ENCODE results near the gene RHBDF1. TPM values are rescaled to one million over a fixed set of nuclear protein-coding genes. Genes with fewer than 3 reads are reported as not detected.
A peak's percentile ranks its signal among the peaks of the same experiment; 100 is the strongest.
"Not testable (repeated sequence)": the region's sequence is repeated elsewhere in the genome, so short reads cannot be mapped to it uniquely, and the experiment has no call there.

Gene RHBDF1
- total RNA-seq, 3 donors from 2014 or later: 27.2 to 39.2 (median 36.9) TPM

- H3K4me1 ChIP-seq (ENCODE audit: low read depth); H3K9me3 ChIP-seq; intact Hi-C loops (cut with DNase I, micrococcal nuclease); H3K4me3 ChIP-seq; H3K36me3 ChIP-seq (ENCODE audit: low read depth): not testable (repeated sequence)
- ATAC-seq (peak; percentile 33), DNase-seq (peak; percentile 95 to 99 (median 97))
- TF ChIP-seq CTCF (IDR thresholded peaks at IDR 0.05): peak; percentile 44
Observed at GRCh38 chr16:10772-11171, 61.7 kb downstream of the RHBDF1 start.

GRCh38 chr16:9903-10665 lies 62.3 kb downstream of the RHBDF1 start:
- H3K36me3 ChIP-seq (ENCODE audit: low read depth): no peaks in the 10 kb centered on the region
- no peaks in the 10 kb centered on the region for H3K9me3 ChIP-seq
- no peak overlapping the region for H3K4me3 ChIP-seq
- intact Hi-C loops (cut with DNase I, micrococcal nuclease): no loop called here
- ATAC-seq (peak; percentile 80), DNase-seq (peak in 2 of 3 donors; percentile 42 to 58)
- no peaks in the 10 kb centered on the region for H3K4me1 ChIP-seq (ENCODE audit: low read depth)
- no peak for TF ChIP-seq CTCF (IDR thresholded peaks at IDR 0.05)

Small RNA genes within 50 kb of the gene (microRNA-seq; reads per million reads assigned to microRNA genes)
- gene MIR6859-4: not detected

Other genes with a start within 250 kb of the RHBDF1 start
- gene POLR3K, start 19.0 kb downstream of the RHBDF1 start, total RNA-seq: 10 to 100 TPM; 10.0 to 13.0 (median 12.6) TPM
- gene SNRNP25, start 18.8 kb downstream of the RHBDF1 start, total RNA-seq: 10 to 100 TPM; 18.8 to 24.9 (median 20.6) TPM
- 10 to 100 TPM; 25.0 to 30.3 (median 29.9) TPM for gene MPG, start 5.6 kb upstream of the RHBDF1 start, total RNA-seq
- gene NPRL3, start 66.0 kb upstream of the RHBDF1 start, total RNA-seq: 10 to 100 TPM; 20.0 to 27.0 (median 21.0) TPM
- gene HBZ, start 80.0 kb upstream of the RHBDF1 start, total RNA-seq: under 1 TPM in 1 of 3 donors, not detected in 2; 0.41 TPM
- gene HBM, start 93.3 kb upstream of the RHBDF1 start, total RNA-seq: not detected
- 1 to 10 TPM in 2 of 3 donors, not detected in 1; 2.9 to 3.4 TPM for gene HBA2, start 100.2 kb upstream of the RHBDF1 start, total RNA-seq
- 1 to 10 TPM in 2 of 3 donors, not detected in 1; 4.3 to 8.5 TPM for gene HBA1, start 104.0 kb upstream of the RHBDF1 start, total RNA-seq
- not detected for gene HBQ1, start 107.8 kb upstream of the RHBDF1 start, total RNA-seq
- gene LUC7L, start 156.8 kb upstream of the RHBDF1 start, total RNA-seq: 10 to 100 TPM; 47.8 to 86.8 (median 67.2) TPM
- gene FAM234A, start 162.2 kb upstream of the RHBDF1 start, total RNA-seq: 100 to 1,000 TPM in 1 of 3 donors, 10 to 100 TPM in 2; 87.1 to 129 (median 99.1) TPM
- gene RGS11, start 203.3 kb upstream of the RHBDF1 start, total RNA-seq: 10 to 100 TPM in 1 of 3 donors, 1 to 10 TPM in 2; 2.6 to 10.0 (median 8.1) TPM
- 1 to 10 TPM; 1.7 to 6.8 (median 1.9) TPM for gene ARHGDIG, start 208.0 kb upstream of the RHBDF1 start, total RNA-seq
- 1 to 10 TPM in 2 of 3 donors, under 1 TPM in 1; 0.23 to 2.8 (median 1.3) TPM for gene PDIA2, start 210.5 kb upstream of the RHBDF1 start, total RNA-seq